ENCODE measurements around the gene MAP4K4. TPM values are rescaled to one million over a fixed set of nuclear protein-coding genes. Genes with fewer than 3 reads are reported as not detected.

Gene MAP4K4
- total RNA-seq, 1 experiment from 2014 or later, result 132 TPM

DNA sequence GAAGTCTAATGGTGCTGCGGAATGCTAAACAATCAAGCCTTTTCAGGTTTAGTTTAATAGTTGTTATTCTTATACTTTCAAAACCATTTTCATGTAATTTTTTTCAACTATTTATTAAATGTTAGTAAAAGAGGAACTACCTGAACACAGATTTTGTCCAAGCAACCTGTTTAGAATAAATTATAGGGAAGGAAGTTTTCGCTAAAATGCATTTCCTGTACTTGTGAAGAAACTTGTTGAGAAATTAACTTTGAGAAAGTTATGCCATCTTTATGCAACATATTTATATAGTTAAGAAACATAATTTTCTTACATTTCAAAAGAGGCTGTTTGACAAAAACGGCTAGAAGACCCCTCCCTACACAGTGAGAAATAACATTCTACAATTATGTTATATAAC is 16.6 kb downstream of the MAP4K4 start:
- H2BK15ac ChIP-seq (ENCODE audit: low read depth, low read length), result no peak overlapping the region
- H3K27ac ChIP-seq (ENCODE audit: insufficient read length, low read depth, low read length), result no peak overlapping the region
- no peak overlapping the region for H3K14ac ChIP-seq (ENCODE audit: insufficient read depth, low read length)
- H3K4me2 ChIP-seq (ENCODE audit: insufficient read depth, insufficient read length, low read length), result no peak overlapping the region
- no peak overlapping the region for H2BK5ac ChIP-seq (ENCODE audit: insufficient read length, low read length)
- WGBS (ENCODE audit: extremely low coverage, insufficient read length, low lambda C conversion rate), result no CpG with 5 or more reads among the region's 3 CpGs
- H3K27me3 ChIP-seq (ENCODE audit: insufficient read depth, low read length), result no peaks in the 10 kb centered on the region
- no peak overlapping the region for H3K56ac ChIP-seq (ENCODE audit: insufficient read length, low read depth, low read length)
- H2BK20ac ChIP-seq (ENCODE audit: low read depth, low read length, poor library complexity, severe bottlenecking), result no peak overlapping the region
- H3K9ac ChIP-seq (ENCODE audit: extremely low read depth, insufficient read length, low read length), result no peak overlapping the region
- H3K18ac ChIP-seq (ENCODE audit: insufficient read length, low read depth, low read length), result no peak overlapping the region
- H2BK120ac ChIP-seq (ENCODE audit: low read depth, low read length, poor library complexity, severe bottlenecking), result no peak overlapping the region
- peaks cover 3% of the 10 kb centered on the region for H3K79me1 ChIP-seq (ENCODE audit: insufficient read depth, low read depth, low read length, poor library complexity, severe bottlenecking)
- peaks cover 5% of the 10 kb centered on the region for H4K20me1 ChIP-seq (ENCODE audit: control insufficient read depth, insufficient read depth, insufficient read length)
- Mint-ChIP-seq H3K36me3 (ENCODE audit: insufficient read depth in 1 of 3, low read depth in 3 of 3) (peaks cover 0 to 3% (median 0%) of the 10 kb centered on the region in 3 experiments; a peak in 2 of 7 replicates), H3K9me3 (no peaks in the 10 kb centered on the region), H3K4me1 (peaks cover 44 to 49% of the 10 kb centered on the region in 2 experiments), H3K27ac (no peak overlapping the region), H3K27me3 (ENCODE audit: low read depth) (no peaks in the 10 kb centered on the region), H3K4me3 (no peak overlapping the region)
- H3K23me2 ChIP-seq (ENCODE audit: insufficient read length, low read depth, low read length, poor library complexity, severe bottlenecking), result no peaks in the 10 kb centered on the region
- H3T11ph ChIP-seq (ENCODE audit: low read length), result no peak overlapping the region
- no peak for DNase-seq
- no peak overlapping the region for H3K4ac ChIP-seq (ENCODE audit: low read depth, low read length)
- H2BK12ac ChIP-seq (ENCODE audit: insufficient read length, low read depth, low read length), result no peak overlapping the region
- H3K9me3 ChIP-seq (ENCODE audit: control insufficient read depth, low read depth, low read length), result no peaks in the 10 kb centered on the region
- no peak overlapping the region for H2AK5ac ChIP-seq (ENCODE audit: insufficient read length, low read length)
- H3K79me2 ChIP-seq (ENCODE audit: insufficient read depth, low read length), result peaks cover 48% of the 10 kb centered on the region; the same call in 1 of the 2 replicates
- H3K23ac ChIP-seq (ENCODE audit: insufficient read length, low read depth, low read length), result no peak overlapping the region
- H4K5ac ChIP-seq (ENCODE audit: insufficient read length, low read depth, low read length), result no peak overlapping the region
- H4K91ac ChIP-seq (ENCODE audit: insufficient read length, low read depth, low read length), result no peak overlapping the region
- TF ChIP-seq, protein P1, sequence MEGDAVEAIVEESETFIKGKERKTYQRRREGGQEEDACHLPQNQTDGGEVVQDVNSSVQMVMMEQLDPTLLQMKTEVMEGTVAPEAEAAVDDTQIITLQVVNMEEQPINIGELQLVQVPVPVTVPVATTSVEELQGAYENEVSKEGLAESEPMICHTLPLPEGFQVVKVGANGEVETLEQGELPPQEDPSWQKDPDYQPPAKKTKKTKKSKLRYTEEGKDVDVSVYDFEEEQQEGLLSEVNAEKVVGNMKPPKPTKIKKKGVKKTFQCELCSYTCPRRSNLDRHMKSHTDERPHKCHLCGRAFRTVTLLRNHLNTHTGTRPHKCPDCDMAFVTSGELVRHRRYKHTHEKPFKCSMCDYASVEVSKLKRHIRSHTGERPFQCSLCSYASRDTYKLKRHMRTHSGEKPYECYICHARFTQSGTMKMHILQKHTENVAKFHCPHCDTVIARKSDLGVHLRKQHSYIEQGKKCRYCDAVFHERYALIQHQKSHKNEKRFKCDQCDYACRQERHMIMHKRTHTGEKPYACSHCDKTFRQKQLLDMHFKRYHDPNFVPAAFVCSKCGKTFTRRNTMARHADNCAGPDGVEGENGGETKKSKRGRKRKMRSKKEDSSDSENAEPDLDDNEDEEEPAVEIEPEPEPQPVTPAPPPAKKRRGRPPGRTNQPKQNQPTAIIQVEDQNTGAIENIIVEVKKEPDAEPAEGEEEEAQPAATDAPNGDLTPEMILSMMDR (conservative IDR thresholded peaks at IDR 0.05), result no peak
- H4K8ac ChIP-seq (replicated peaks; ENCODE audit: insufficient read length, low read depth, low read length), result no peak overlapping the region
- H2AFZ ChIP-seq (ENCODE audit: low read length), result no peak overlapping the region
- H3K4me1 ChIP-seq (ENCODE audit: insufficient read depth, low read length), result peaks cover 4% of the 10 kb centered on the region; the same call in 1 of the 2 replicates

Data from H9 (cell line).